HG03159 (cell line): ENCODE data around the gene USP24.

Experiments used
- ATAC-seq: cut with Tn5 transposase; IDR thresholded peaks from one replicate; pipeline ENCODE4 v1.9.1; 2021; ENCODE audit warnings: mild to moderate bottlenecking, moderate library complexity; ENCODE audit not compliant: unreplicated experiment

The USP24 gene

GRCh38 chr1:55055951-55056631 is 159.1 kb downstream of the USP24 start:
- no peak for ATAC-seq

- no peak for ATAC-seq
Observed at GRCh38 chr1:55055084-55055882, 159.9 kb downstream of the USP24 start.

GRCh38 chr1:55054396-55054795 is 160.8 kb downstream of the USP24 start:
- no peak for ATAC-seq

- no peak for ATAC-seq
Observed at GRCh38 chr1:55053265-55053954, 161.8 kb downstream of the USP24 start.

- no peak for ATAC-seq
Observed at GRCh38 chr1:55052221-55053142, 162.7 kb downstream of the USP24 start.

- no peak for ATAC-seq
Observed at GRCh38 chr1:55051621-55052020, 163.5 kb downstream of the USP24 start.

- no peak for ATAC-seq
Observed at GRCh38 chr1:55051169-55051568, 164.0 kb downstream of the USP24 start.

GRCh38 chr1:55050283-55050682 is 164.9 kb downstream of the USP24 start:
- ATAC-seq: no peak

- ATAC-seq: no peak
Observed at GRCh38 chr1:55049914-55050278, 165.3 kb downstream of the USP24 start.

GRCh38 chr1:55049271-55049913 is 165.8 kb downstream of the USP24 start:
- ATAC-seq: no peak

- no peak for ATAC-seq
Observed at GRCh38 chr1:55048453-55049270, 166.5 kb downstream of the USP24 start.

GRCh38 chr1:55047611-55048010 is 167.6 kb downstream of the USP24 start:
- no peak for ATAC-seq

- no peak for ATAC-seq
Observed at GRCh38 chr1:55046871-55047270, 168.3 kb downstream of the USP24 start.

- no peak for ATAC-seq
Observed at GRCh38 chr1:55045430-55045829, 169.7 kb downstream of the USP24 start.

GRCh38 chr1:55044617-55045397 is 170.4 kb downstream of the USP24 start:
- ATAC-seq: no peak

- ATAC-seq: no peak
Observed at GRCh38 chr1:55043726-55044125, 171.4 kb downstream of the USP24 start.

GRCh38 chr1:55043011-55043410 is 172.2 kb downstream of the USP24 start:
- ATAC-seq: no peak

GRCh38 chr1:55041613-55042012 is 173.6 kb downstream of the USP24 start:
- no peak for ATAC-seq
